Neural progenitor cell (in vitro differentiated cells): ENCODE measurements around the gene SVIP.

ENCODE experiments used
- EZH2phosphoT487 ChIP-seq: fragments of 200-600 bp; sonication (generic); IDR thresholded peaks from 2 replicates; pipeline ENCODE4 v1.6.1; 2017; ENCODE audit warnings: antibody characterized with exemption
- TF ChIP-seq, protein P1 (sequence below): fragments of 200-600 bp; sonication (generic); IDR thresholded peaks from 2 replicates; pipeline ENCODE4 v1.5.1; 2017; ENCODE audit warnings: antibody characterized with exemption, mild to moderate bottlenecking

DNA sequence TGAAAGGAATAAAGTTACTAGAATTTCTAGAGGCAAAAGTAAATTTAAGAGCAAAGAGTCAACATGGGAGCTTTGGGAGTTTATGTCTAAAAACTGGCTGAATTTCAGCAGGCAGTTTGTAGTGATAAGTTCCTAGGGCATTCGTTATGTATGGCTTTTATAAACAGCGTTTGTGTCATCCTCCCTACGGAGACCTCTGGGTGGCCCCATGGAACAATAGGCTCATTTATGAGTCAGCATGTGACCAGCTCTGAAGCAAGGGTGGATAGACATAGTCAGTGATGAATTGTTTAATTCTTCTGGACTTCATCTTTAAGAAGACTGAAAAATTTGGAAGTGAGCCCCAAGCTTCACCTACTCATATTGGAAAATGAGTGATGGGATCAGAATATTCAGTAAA lies 37.1 kb downstream of the SVIP start:
- TF ChIP-seq, protein P1, sequence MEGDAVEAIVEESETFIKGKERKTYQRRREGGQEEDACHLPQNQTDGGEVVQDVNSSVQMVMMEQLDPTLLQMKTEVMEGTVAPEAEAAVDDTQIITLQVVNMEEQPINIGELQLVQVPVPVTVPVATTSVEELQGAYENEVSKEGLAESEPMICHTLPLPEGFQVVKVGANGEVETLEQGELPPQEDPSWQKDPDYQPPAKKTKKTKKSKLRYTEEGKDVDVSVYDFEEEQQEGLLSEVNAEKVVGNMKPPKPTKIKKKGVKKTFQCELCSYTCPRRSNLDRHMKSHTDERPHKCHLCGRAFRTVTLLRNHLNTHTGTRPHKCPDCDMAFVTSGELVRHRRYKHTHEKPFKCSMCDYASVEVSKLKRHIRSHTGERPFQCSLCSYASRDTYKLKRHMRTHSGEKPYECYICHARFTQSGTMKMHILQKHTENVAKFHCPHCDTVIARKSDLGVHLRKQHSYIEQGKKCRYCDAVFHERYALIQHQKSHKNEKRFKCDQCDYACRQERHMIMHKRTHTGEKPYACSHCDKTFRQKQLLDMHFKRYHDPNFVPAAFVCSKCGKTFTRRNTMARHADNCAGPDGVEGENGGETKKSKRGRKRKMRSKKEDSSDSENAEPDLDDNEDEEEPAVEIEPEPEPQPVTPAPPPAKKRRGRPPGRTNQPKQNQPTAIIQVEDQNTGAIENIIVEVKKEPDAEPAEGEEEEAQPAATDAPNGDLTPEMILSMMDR, result no peak
- TF ChIP-seq EZH2phosphoT487, result no peak
